Smooth muscle cell (in vitro differentiated cells): ENCODE measurements around the gene CAMK4. TPM values are rescaled to one million over a fixed set of nuclear protein-coding genes. Genes with fewer than 3 reads are reported as not detected.

Experiments used
- DNase-seq: peaks from one replicate; lab custom pipeline; 2025; ENCODE audit not compliant: unreplicated experiment; lab: John Stamatoyannopoulos, UW
- H2AFZ ChIP-seq: fragments of 200-600 bp; sonication (generic); 2 replicates; pipeline ENCODE4 v1.6.0; 2016; ENCODE audit warnings: antibody characterized with exemption, low read depth, mild to moderate bottlenecking
- H3F3A ChIP-seq: fragments of 200-600 bp; sonication (generic); 2 replicates; pipeline ENCODE4 v1.6.0; 2017; ENCODE audit warnings: antibody characterized with exemption, low read depth
- H3K27ac ChIP-seq: fragments of 200-600 bp; sonication (generic); 2 replicates; pipeline ENCODE4 v1.5.1; 2016; ENCODE audit warnings: low read depth, mild to moderate bottlenecking
- H3K27me3 ChIP-seq: fragments of 200-600 bp; sonication (generic); 2 replicates; pipeline ENCODE4 v1.6.1; 2016; ENCODE audit warnings: low read depth, mild to moderate bottlenecking
- H3K36me3 ChIP-seq: fragments of 200-600 bp; sonication (generic); 2 replicates; pipeline ENCODE4 v1.5.1; 2016; ENCODE audit warnings: low read depth
- H3K4me1 ChIP-seq: fragments of 200-600 bp; sonication (generic); 2 replicates; pipeline ENCODE4 v1.5.1; 2016; ENCODE audit warnings: low read depth
- H3K4me2 ChIP-seq: fragments of 200-600 bp; sonication (generic); 2 replicates; pipeline ENCODE4 v1.6.0; 2016; ENCODE audit warnings: mild to moderate bottlenecking
- H3K4me3 ChIP-seq: fragments of 200-600 bp; sonication (generic); 2 replicates; pipeline ENCODE4 v1.5.1; 2016; ENCODE audit warnings: mild to moderate bottlenecking
- H3K79me2 ChIP-seq: fragments of 200-600 bp; sonication (generic); 2 replicates; pipeline ENCODE4 v1.6.0; 2016; ENCODE audit warnings: low read depth, mild to moderate bottlenecking
- H3K9ac ChIP-seq: fragments of 200-600 bp; sonication (generic); 2 replicates; pipeline ENCODE4 v1.6.0; 2016; ENCODE audit warnings: low read depth
- H3K9me3 ChIP-seq: fragments of 200-600 bp; sonication (generic); replicated peaks from 2 replicates; pipeline ENCODE4 v1.5.1; 2016; ENCODE audit warnings: low read depth
- H4K20me1 ChIP-seq: fragments of 200-600 bp; sonication (generic); 2 replicates; pipeline ENCODE4 v1.6.0; 2016; ENCODE audit warnings: low read depth
- CTCF ChIP-seq: fragments of 200-600 bp; sonication (generic); IDR thresholded peaks from 2 replicates; pipeline ENCODE4 v1.5.1; 2017; ENCODE audit warnings: borderline replicate concordance, mild to moderate bottlenecking, antibody characterized with exemption; ENCODE audit not compliant: insufficient read depth, poor library complexity, severe bottlenecking
- WGBS: methylation state at CpG from one replicate; pipeline ENCODE4 v1.1.7; 2016; ENCODE audit warnings: low lambda C conversion rate; 5-methylcytosine and 5-hydroxymethylcytosine counted together
- polyA plus RNA-seq: library from polyadenylated mRNA; unstranded; fragments of >200 nt; fragmentation: Nextera tagmentation; extraction: Ambion mirVana; gene quantifications from 2 replicates; pipeline ENCODE4 v1.2.1, GENCODE V29; 2016
- total RNA-seq: library from RNA; depleted of rRNA; stranded (reverse); fragments of >200 nt; gene quantifications from 2 replicates; pipeline ENCODE4 v1.2.3, GENCODE V29; 2014

The CAMK4 gene
- total and polyA plus RNA-seq, 2 experiments from 2014 or later = 1.1 to 3.6 TPM

DNA sequence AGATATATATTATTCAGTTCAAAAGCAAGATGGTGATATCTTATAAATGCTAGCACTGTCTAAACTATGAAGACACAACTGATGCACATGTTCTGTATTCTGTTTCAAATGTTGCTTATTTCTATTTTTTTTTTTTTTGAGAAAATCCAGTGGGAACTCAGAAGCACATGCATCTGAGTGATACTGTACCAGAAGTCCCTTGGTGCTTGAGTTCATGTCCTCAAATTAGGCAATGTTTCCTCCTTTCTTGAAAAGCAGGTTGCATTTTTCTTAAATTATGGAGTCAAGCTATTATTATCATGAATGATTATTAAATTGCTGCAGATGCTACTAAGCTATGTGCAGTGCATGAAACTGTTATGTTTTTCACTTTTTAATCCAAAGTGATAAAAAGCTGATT, 70.4 kb downstream of the CAMK4 start:
- H3K9ac ChIP-seq = no peak overlapping the region
- no peak overlapping the region for H3K4me2 ChIP-seq

GRCh38 chr5:111295649-111296048, 71.5 kb downstream of the CAMK4 start:
- 93% methylated on average over 3 of the region's 3 CpGs for WGBS
- DNase-seq = no peak
- Histone ChIP-seq H3K4me1 (no peaks in the 10 kb centered on the region), H3K9ac (no peak overlapping the region), H3K9me3 (no peaks in the 10 kb centered on the region), H4K20me1 (no peaks in the 10 kb centered on the region), H3K36me3 (no peaks in the 10 kb centered on the region), H3K4me2 (no peak overlapping the region), H3K27ac (no peak overlapping the region), H2AFZ (no peak overlapping the region), H3K4me3 (no peak overlapping the region), H3K79me2 (no peaks in the 10 kb centered on the region), H3K27me3 (no peaks in the 10 kb centered on the region), H3F3A (no peaks in the 10 kb centered on the region)
- no peak for TF ChIP-seq CTCF

More for the DNA sequence above, 70.4 kb downstream of the CAMK4 start:
- Histone ChIP-seq H3K9me3 (no peaks in the 10 kb centered on the region), H3K4me3 (no peak overlapping the region), H3F3A (no peaks in the 10 kb centered on the region), H4K20me1 (no peaks in the 10 kb centered on the region), H3K27ac (no peak overlapping the region), H3K79me2 (no peaks in the 10 kb centered on the region), H3K27me3 (no peaks in the 10 kb centered on the region), H3K4me1 (no peaks in the 10 kb centered on the region), H2AFZ (no peak overlapping the region), H3K36me3 (no peaks in the 10 kb centered on the region)
- DNase-seq = no peak
- TF ChIP-seq CTCF = no peak

DNA sequence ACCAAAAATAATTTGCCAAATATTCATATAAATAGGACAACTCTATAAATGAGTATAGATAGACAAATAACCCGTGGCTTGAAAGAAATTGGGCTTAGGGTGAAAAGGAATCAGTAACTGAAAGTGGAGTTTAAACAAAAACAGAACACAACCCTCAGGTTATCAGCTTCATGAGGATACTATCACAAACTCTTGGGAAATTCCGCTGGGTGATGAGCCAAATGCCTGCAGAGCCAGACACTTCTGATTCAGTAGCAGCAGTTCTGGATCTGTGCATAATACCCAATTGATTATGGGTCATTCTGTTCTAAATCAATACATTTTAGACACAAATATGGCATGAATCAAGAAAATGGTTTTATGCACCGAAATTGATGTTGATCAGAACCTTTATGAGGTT, 72.4 kb downstream of the CAMK4 start:
- 73% methylated on average over 3 of the region's 3 CpGs for WGBS
- H3K36me3 ChIP-seq = no peaks in the 10 kb centered on the region
- no peaks in the 10 kb centered on the region for H3K79me2 ChIP-seq
- no peak for TF ChIP-seq CTCF
- no peak overlapping the region for H3K9ac ChIP-seq
- H3K4me3 ChIP-seq = no peak overlapping the region
- H3K9me3 ChIP-seq = no peaks in the 10 kb centered on the region
- H3F3A ChIP-seq = no peaks in the 10 kb centered on the region
- no peaks in the 10 kb centered on the region for H3K27me3 ChIP-seq
- no peak overlapping the region for H2AFZ ChIP-seq
- H3K27ac ChIP-seq = no peak overlapping the region
- H3K4me2 ChIP-seq = no peak overlapping the region
- no peak for DNase-seq
- no peaks in the 10 kb centered on the region for H4K20me1 ChIP-seq
- H3K4me1 ChIP-seq = no peaks in the 10 kb centered on the region

GRCh38 chr5:111299067-111299481, 74.9 kb downstream of the CAMK4 start:
- no peaks in the 10 kb centered on the region for H4K20me1 ChIP-seq
- no peak overlapping the region for H3K27ac ChIP-seq
- no peaks in the 10 kb centered on the region for H3K27me3 ChIP-seq
- no peak overlapping the region for H2AFZ ChIP-seq
- no peaks in the 10 kb centered on the region for H3F3A ChIP-seq
- H3K36me3 ChIP-seq = no peaks in the 10 kb centered on the region
- H3K4me3 ChIP-seq = no peak overlapping the region
- no peak for DNase-seq
- no peak overlapping the region for H3K4me2 ChIP-seq
- no peak overlapping the region for H3K9ac ChIP-seq
- no peaks in the 10 kb centered on the region for H3K9me3 ChIP-seq
- no peaks in the 10 kb centered on the region for H3K79me2 ChIP-seq
- H3K4me1 ChIP-seq = no peaks in the 10 kb centered on the region
- no peak for TF ChIP-seq CTCF
- WGBS = 94% methylated on average over 7 of the region's 7 CpGs
